Sigmoid colon (tissue), 7 donors: ENCODE results near the gene POLN. TPM values are rescaled to one million over a fixed set of nuclear protein-coding genes. Genes with fewer than 3 reads are reported as not detected.

Experiments used
- DNase-seq: peaks from one replicate; pipeline ENCODE4 v3.0.0-alpha.2; 2019
- H3K27ac ChIP-seq, 4 donors: fragments of 200-600 bp; sonication (generic); one replicate each; pipeline ENCODE4 v1.5.1; 2016 to 2019; ENCODE audit warnings: mild to moderate bottlenecking in 1 of 4
- H3K27me3 ChIP-seq, 3 donors: fragments of 200-600 bp; sonication (generic); one replicate each; pipeline ENCODE4 v1.5.1; 2019; ENCODE audit warnings: mild to moderate bottlenecking in 1 of 3
- H3K36me3 ChIP-seq, 4 donors: fragments of 200-600 bp; sonication (generic); one replicate each; pipeline ENCODE4 v1.5.1; 2016 to 2019
- H3K4me1 ChIP-seq, 4 donors: fragments of 200-600 bp; sonication (generic); one replicate each; pipeline ENCODE4 v1.5.1; 2017 to 2019
- H3K4me3 ChIP-seq, 4 donors: fragments of 200-600 bp; sonication (generic); one replicate each; pipeline ENCODE4 v1.5.1; 2017 to 2019; ENCODE audit warnings: mild to moderate bottlenecking in 2 of 4, moderate library complexity in 1 of 4
- H3K9me3 ChIP-seq, 4 donors: fragments of 200-600 bp in 3 of 4; sonication (generic) in 3 of 4; one replicate each; pipeline versions ENCODE4 v1.5.1 to v1.6.1; 2013 to 2019
- CTCF ChIP-seq, 4 experiments: fragments of 450-650 bp in 3 of 4; fragments of 200-600 bp in 1 of 4; IDR thresholded peaks; one replicate each; pipeline ENCODE4 v1.5.1; 2016 to 2019; ENCODE audit warnings: antibody characterized with exemption in 4 of 4, mild to moderate bottlenecking in 3 of 4, moderate library complexity in 2 of 4
- EP300 ChIP-seq, 4 donors: sonication (generic); formaldehyde crosslinking; IDR thresholded peaks; one replicate each; pipeline ENCODE4 v1.6.1; 2017; ENCODE audit warnings: antibody characterized with exemption in 4 of 4
- POLR2A ChIP-seq, 2 donors: fragments of 450-650 bp; IDR thresholded peaks; one replicate each; pipeline ENCODE4 v1.6.1; 2016; ENCODE audit warnings: antibody characterized with exemption in 2 of 2, mild to moderate bottlenecking in 2 of 2, moderate library complexity in 2 of 2
- POLR2AphosphoS5 ChIP-seq, 4 donors: sonication (generic); formaldehyde crosslinking; IDR thresholded peaks; one replicate each; pipeline ENCODE4 v1.6.1; 2017; ENCODE audit warnings: antibody characterized with exemption in 4 of 4
- WGBS, 2 donors: extraction: QIAGEN DNeasy Blood & Tissue Kit; methylation state at CpG; one replicate each; pipeline ENCODE4 v1.1.7; 2013; 5-methylcytosine and 5-hydroxymethylcytosine counted together
- intact Hi-C: fragments of 100-400 bp; cut with DNase I; formaldehyde crosslinking; loops from one replicate; pipeline ENCODE4 v1.15.1; 2023
- polyA plus RNA-seq, 3 donors: library from polyadenylated mRNA; stranded (reverse); fragments of 200-250 nt; gene quantifications; one replicate each; pipeline ENCODE4 v1.2.3, GENCODE V29; 2013
- total RNA-seq, 4 donors: library from RNA; depleted of rRNA; stranded (reverse); fragments of >200 nt; gene quantifications; one replicate each; pipeline ENCODE4 v1.1.0, GENCODE V29; 2016
- donor health status: healthy with polysubstance abuse.
- donor health status: Bipolar disorder and iron deficiency.
- donor health status: healthy.

Gene POLN
- total and polyA plus RNA-seq, 7 donors: 0.60 to 9.4 (median 2.0) TPM; not detected in 1

DNA sequence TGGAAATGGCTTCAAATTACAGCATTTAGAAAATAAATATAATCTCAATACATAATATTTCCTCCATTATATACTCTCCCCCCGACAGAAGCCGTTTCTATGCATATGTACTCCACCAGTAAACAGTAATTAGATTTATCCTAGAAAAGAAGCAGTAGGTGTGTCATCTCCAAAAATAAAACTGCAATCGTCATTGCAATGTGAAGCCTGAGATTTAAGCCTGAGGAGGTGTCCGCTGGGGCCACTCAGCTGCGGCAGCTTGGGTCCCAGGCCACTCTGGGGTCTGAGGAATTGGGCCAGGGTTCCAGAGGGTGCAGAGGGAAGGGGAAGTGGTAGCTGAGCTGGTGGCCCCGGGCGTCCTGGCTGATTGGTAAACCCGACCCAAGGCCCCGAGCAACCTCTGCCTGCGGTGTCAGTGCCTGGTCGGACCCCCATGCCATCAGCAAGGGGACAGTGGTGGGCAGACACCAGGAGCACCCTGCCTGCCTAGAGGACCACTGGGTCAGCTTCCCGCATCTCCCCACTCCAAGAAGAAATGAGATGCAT is 27.8 kb upstream of the POLN start:
- no peaks in the 10 kb centered on the region for H3K27me3 ChIP-seq
- intact Hi-C loops: loop anchor here (10.0 kb wide), 1 partner anchor 95 kb away; no protein-coding TSS in a partner anchor
- H3K9me3 ChIP-seq: no peaks in the 10 kb centered on the region
- H3K4me1 ChIP-seq: peaks cover 0 to 23% (median 20%) of the 10 kb centered on the region in 4 donors
- 85 to 86% methylated on average over 12 of the region's 12 CpGs for WGBS, 2 donors
- no peak for DNase-seq
- H3K27ac ChIP-seq: no peak overlapping the region
- no peak overlapping the region for H3K4me3 ChIP-seq
- TF ChIP-seq EP300 (IDR thresholded peaks at IDR 0.05) (no peak), POLR2AphosphoS5 (IDR thresholded peaks at IDR 0.05) (no peak), CTCF (IDR thresholded peaks at IDR 0.05) (no peak), POLR2A (IDR thresholded peaks at IDR 0.05) (no peak)
- H3K36me3 ChIP-seq: no peaks in the 10 kb centered on the region

DNA sequence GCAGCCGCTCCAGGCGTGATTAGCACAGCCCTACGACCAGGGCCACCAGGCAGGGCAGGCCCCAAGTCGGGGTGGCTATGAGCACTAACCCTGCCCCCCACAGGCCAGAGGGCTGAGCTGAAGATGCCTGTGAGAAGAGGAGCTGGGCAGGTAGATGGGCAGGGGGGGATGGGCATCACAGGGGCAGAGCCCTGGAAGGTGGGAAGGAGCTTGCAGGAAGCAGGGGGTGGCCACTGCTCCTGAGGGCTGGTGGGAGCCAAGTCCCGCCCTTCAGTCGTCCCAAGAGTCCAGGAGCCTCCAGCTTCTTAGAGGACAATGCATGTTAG is 27.2 kb upstream of the POLN start:
- intact Hi-C loops: loop anchor here (10.0 kb wide), 1 partner anchor 96 kb away; no protein-coding TSS in a partner anchor
- no peak overlapping the region for H3K4me3 ChIP-seq
- H3K9me3 ChIP-seq: no peaks in the 10 kb centered on the region
- no peak overlapping the region for H3K27ac ChIP-seq
- peak; percentile 55 for DNase-seq
- H3K36me3 ChIP-seq: no peaks in the 10 kb centered on the region
- TF ChIP-seq POLR2A (IDR thresholded peaks at IDR 0.05): no peak
- no peak for TF ChIP-seq CTCF (IDR thresholded peaks at IDR 0.05)
- peaks cover 0 to 29% (median 20%) of the 10 kb centered on the region in 4 donors for H3K4me1 ChIP-seq
- WGBS, 2 donors: 78 to 80% methylated on average over 6 of the region's 6 CpGs
- no peaks in the 10 kb centered on the region for H3K27me3 ChIP-seq

- intact Hi-C loops: loop anchor here (10.0 kb wide), 1 partner anchor 96 kb away; no protein-coding TSS in a partner anchor
- 84 to 86% methylated on average over 22 of the region's 22 CpGs for WGBS, 2 donors
- peaks cover 0 to 34% (median 23%) of the 10 kb centered on the region in 4 donors for H3K4me1 ChIP-seq
These were observed 26.7 kb upstream of the POLN start for GRCh38 chr4:2268357-2269205.

GRCh38 chr4:2267841-2268240 is 25.9 kb upstream of the POLN start:
- intact Hi-C loops: loop anchor here (10.0 kb wide), 1 partner anchor 97 kb away; no protein-coding TSS in a partner anchor
- WGBS, 2 donors: 83 to 90% methylated on average over 12 of the region's 12 CpGs
- no peak for TF ChIP-seq POLR2A (IDR thresholded peaks at IDR 0.05)
- no peak for TF ChIP-seq POLR2AphosphoS5 (IDR thresholded peaks at IDR 0.05)
- no peak for TF ChIP-seq EP300 (IDR thresholded peaks at IDR 0.05)
- TF ChIP-seq CTCF (IDR thresholded peaks at IDR 0.05): no peak
- Histone ChIP-seq H3K27ac (no peak overlapping the region), H3K4me1 (peaks cover 0 to 42% (median 31%) of the 10 kb centered on the region in 4 donors), H3K4me3 (no peak overlapping the region), H3K27me3 (no peaks in the 10 kb centered on the region), H3K36me3 (no peaks in the 10 kb centered on the region), H3K9me3 (no peaks in the 10 kb centered on the region)
- DNase-seq: no peak

More at GRCh38 chr4:2268357-2269205, 26.7 kb upstream of the POLN start:
- Histone ChIP-seq H3K9me3 (no peaks in the 10 kb centered on the region), H3K27ac (no peak overlapping the region), H3K36me3 (no peaks in the 10 kb centered on the region), H3K27me3 (no peaks in the 10 kb centered on the region), H3K4me3 (no peak overlapping the region)
- TF ChIP-seq POLR2AphosphoS5 (IDR thresholded peaks at IDR 0.05): no peak
- no peak for TF ChIP-seq POLR2A (IDR thresholded peaks at IDR 0.05)
- TF ChIP-seq CTCF (IDR thresholded peaks at IDR 0.05): no peak
- TF ChIP-seq EP300 (IDR thresholded peaks at IDR 0.05): no peak
- no peak for DNase-seq
